Measurements from ENCODE around the gene NACA2. TPM values are rescaled to one million over a fixed set of nuclear protein-coding genes. Genes with fewer than 3 reads are reported as not detected.

Gene NACA2
- total and polyA plus RNA-seq, 4 donors, result 0.08 to 0.32 TPM; not detected in 2

- WGBS, result 83% methylated on average over 1 of the region's 1 CpG
- no peaks in the 10 kb centered on the region for H3K36me3 ChIP-seq (ENCODE audit: control insufficient read depth in 4 of 4, insufficient read depth in 3 of 4, low read depth in 1 of 4, low read length in 3 of 4)
- no peak for DNase-seq (ENCODE audit: low spot score)
- no peak overlapping the region for H3K9ac ChIP-seq (ENCODE audit: low read depth in 1 of 2, low read length in 2 of 2)
- TF ChIP-seq RAD21 (IDR thresholded peaks at IDR 0.05) (no peak), NR2F2 (IDR thresholded peaks at IDR 0.05) (no peak), EGR1 (IDR thresholded peaks at IDR 0.05; ENCODE audit: low read depth in 2 of 2) (no peak), YY1 (IDR thresholded peaks at IDR 0.05) (no peak), CTCF (IDR thresholded peaks at IDR 0.05; ENCODE audit: low read depth, low read length, missing input control) (no peak), REST (IDR thresholded peaks at IDR 0.05) (no peak), ATF3 (IDR thresholded peaks at IDR 0.05) (no peak), FOXA1 (IDR thresholded peaks at IDR 0.05) (no peak), FOXA2 (IDR thresholded peaks at IDR 0.05) (no peak), GABPA (IDR thresholded peaks at IDR 0.05 in 1 of 2, conservative IDR thresholded peaks at IDR 0.05 in 1 of 2) (no peak), SP1 (IDR thresholded peaks at IDR 0.05) (no peak)
- no peak overlapping the region for H3K4me3 ChIP-seq (ENCODE audit: low read depth in 1 of 3, low read length in 3 of 3)
- peaks cover 0 to 3% (median under 1%) of the 10 kb centered on the region in 4 donors for H3K4me1 ChIP-seq (ENCODE audit: control insufficient read depth in 4 of 4, insufficient read depth in 4 of 4, low read length in 3 of 4)
- H3K9me3 ChIP-seq (ENCODE audit: control insufficient read depth in 4 of 4, low read length in 3 of 4), result peaks cover 0 to 5% (median 0%) of the 10 kb centered on the region in 4 donors
- H3K27me3 ChIP-seq (ENCODE audit: control insufficient read depth in 4 of 4, insufficient read depth in 4 of 4, low read length in 3 of 4), result no peaks in the 10 kb centered on the region
- H3K27ac ChIP-seq (ENCODE audit: low read depth in 1 of 2, low read length in 2 of 2), result no peak overlapping the region
These were observed 25.8 kb upstream of the NACA2 start for GRCh38 chr17:61616783-61617182.

GRCh38 chr17:61614219-61614618, 23.2 kb upstream of the NACA2 start:
- Histone ChIP-seq H3K27ac (ENCODE audit: low read depth in 1 of 2, low read length in 2 of 2) (no peak overlapping the region), H3K36me3 (ENCODE audit: control insufficient read depth in 4 of 4, insufficient read depth in 3 of 4, low read depth in 1 of 4, low read length in 3 of 4) (no peaks in the 10 kb centered on the region), H3K27me3 (ENCODE audit: control insufficient read depth in 4 of 4, insufficient read depth in 4 of 4, low read length in 3 of 4) (no peaks in the 10 kb centered on the region), H3K9ac (ENCODE audit: low read depth in 1 of 2, low read length in 2 of 2) (no peak overlapping the region), H3K4me1 (ENCODE audit: control insufficient read depth in 4 of 4, insufficient read depth in 4 of 4, low read length in 3 of 4) (peaks cover 0 to 2% (median 0%) of the 10 kb centered on the region in 4 donors), H3K4me3 (ENCODE audit: low read depth in 1 of 3, low read length in 3 of 3) (no peak overlapping the region), H3K9me3 (ENCODE audit: control insufficient read depth in 4 of 4, low read length in 3 of 4) (no peaks in the 10 kb centered on the region)
- no peak for DNase-seq (ENCODE audit: low spot score)
- TF ChIP-seq REST (IDR thresholded peaks at IDR 0.05) (no peak), ATF3 (IDR thresholded peaks at IDR 0.05) (no peak), HNF4A (conservative IDR thresholded peaks at IDR 0.05) (no peak), EGR1 (IDR thresholded peaks at IDR 0.05; ENCODE audit: low read depth in 2 of 2) (no peak), TAF1 (conservative IDR thresholded peaks at IDR 0.05) (no peak), CTCF (IDR thresholded peaks at IDR 0.05; ENCODE audit: low read depth, low read length, missing input control) (no peak), FOXA2 (IDR thresholded peaks at IDR 0.05) (no peak), JUND (IDR thresholded peaks at IDR 0.05) (no peak), GABPA (IDR thresholded peaks at IDR 0.05 in 1 of 2, conservative IDR thresholded peaks at IDR 0.05 in 1 of 2) (no peak)
